ENCODE results near the gene FBXO9. TPM values are rescaled to one million over a fixed set of nuclear protein-coding genes. Genes with fewer than 3 reads are reported as not detected.

The FBXO9 gene
- polyA plus RNA-seq, 2 of the 4 experiments (the other 2 are of a cell fraction), result 32.1 to 67.6 TPM

DNA sequence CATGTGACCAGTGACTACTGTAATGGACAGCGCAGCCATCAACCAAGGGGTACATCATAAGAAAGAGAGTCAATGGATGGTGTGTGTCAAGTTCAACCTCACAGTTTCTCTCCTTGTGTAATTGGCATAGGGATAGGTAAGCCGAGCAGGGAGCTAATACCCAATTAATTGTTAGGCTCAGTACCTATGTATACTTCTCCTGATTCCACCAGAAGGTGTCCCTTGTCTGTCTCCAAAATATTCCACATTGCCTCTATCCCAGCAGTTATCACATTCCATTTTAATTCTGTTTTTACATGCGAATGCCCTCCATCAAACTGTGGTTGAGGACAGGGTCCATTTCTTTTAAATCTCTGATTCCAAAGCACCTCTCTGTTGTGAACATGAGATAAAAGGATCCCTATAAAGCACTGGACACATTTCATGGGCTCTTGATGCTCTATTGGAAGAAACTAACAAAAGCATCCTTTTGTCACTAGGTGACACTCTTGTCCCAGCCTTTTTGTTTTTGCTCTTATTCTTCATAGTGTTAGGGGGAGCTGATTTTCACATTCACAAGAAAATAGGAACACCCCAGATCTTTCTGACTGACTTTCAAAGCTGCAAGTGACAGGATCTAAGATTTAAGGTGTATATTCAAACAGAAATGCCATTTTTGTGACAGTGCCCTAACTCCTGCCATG is 38.9 kb downstream of the FBXO9 start:
- TF ChIP-seq RAD21 (conservative IDR thresholded peaks at IDR 0.05 in 1 of 2, IDR thresholded peaks at IDR 0.05 in 1 of 2) (peak; percentile 51 to 53; a peak in 4 of 5 replicates), EHF (CRISPR knock-in tag; IDR thresholded peaks at IDR 0.05) (no peak), RNF2 (IDR thresholded peaks at IDR 0.05; ENCODE audit: borderline replicate concordance, low read depth) (no peak), SMC3 (IDR thresholded peaks at IDR 0.05) (peak; percentile 37; the same call in 2 of the 3 replicates)
- TF ChIP-seq, protein P1, sequence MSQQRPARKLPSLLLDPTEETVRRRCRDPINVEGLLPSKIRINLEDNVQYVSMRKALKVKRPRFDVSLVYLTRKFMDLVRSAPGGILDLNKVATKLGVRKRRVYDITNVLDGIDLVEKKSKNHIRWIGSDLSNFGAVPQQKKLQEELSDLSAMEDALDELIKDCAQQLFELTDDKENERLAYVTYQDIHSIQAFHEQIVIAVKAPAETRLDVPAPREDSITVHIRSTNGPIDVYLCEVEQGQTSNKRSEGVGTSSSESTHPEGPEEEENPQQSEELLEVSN (IDR thresholded peaks at IDR 0.05; ENCODE audit: borderline replicate concordance, low read depth), result no peak
- TF ChIP-seq, protein P2, sequence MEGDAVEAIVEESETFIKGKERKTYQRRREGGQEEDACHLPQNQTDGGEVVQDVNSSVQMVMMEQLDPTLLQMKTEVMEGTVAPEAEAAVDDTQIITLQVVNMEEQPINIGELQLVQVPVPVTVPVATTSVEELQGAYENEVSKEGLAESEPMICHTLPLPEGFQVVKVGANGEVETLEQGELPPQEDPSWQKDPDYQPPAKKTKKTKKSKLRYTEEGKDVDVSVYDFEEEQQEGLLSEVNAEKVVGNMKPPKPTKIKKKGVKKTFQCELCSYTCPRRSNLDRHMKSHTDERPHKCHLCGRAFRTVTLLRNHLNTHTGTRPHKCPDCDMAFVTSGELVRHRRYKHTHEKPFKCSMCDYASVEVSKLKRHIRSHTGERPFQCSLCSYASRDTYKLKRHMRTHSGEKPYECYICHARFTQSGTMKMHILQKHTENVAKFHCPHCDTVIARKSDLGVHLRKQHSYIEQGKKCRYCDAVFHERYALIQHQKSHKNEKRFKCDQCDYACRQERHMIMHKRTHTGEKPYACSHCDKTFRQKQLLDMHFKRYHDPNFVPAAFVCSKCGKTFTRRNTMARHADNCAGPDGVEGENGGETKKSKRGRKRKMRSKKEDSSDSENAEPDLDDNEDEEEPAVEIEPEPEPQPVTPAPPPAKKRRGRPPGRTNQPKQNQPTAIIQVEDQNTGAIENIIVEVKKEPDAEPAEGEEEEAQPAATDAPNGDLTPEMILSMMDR (IDR thresholded peaks at IDR 0.05), result peak; percentile 36
- FAIRE-seq (no peak), DNase-seq (ENCODE audit: low read depth in 1 of 2, low spot score in 1 of 2) (peak in 1 of 2 experiments; percentile 22), ATAC-seq (peak; percentile 56 to 64; a peak in 3 of 6 replicates)
- ChIA-PET CTCF (interaction anchor here (0.6 to 1.9 kb wide), 5 partner anchors 11 to 417 kb away, joined by 3 to 15 read pairs (median 5); no protein-coding TSS in a partner anchor), POLR2A (no interaction called here)
- H3K9me3 ChIP-seq, result no peaks in the 10 kb centered on the region
- no peak overlapping the region for H3K4me3 ChIP-seq
- H3K27ac ChIP-seq, result no peak overlapping the region
- no peak overlapping the region for H3K4me2 ChIP-seq
- WGBS (ENCODE audit: missing lambda C conversion rate), result 76% methylated on average over 3 of the region's 3 CpGs
- no peaks in the 10 kb centered on the region for H3K4me1 ChIP-seq

DNA sequence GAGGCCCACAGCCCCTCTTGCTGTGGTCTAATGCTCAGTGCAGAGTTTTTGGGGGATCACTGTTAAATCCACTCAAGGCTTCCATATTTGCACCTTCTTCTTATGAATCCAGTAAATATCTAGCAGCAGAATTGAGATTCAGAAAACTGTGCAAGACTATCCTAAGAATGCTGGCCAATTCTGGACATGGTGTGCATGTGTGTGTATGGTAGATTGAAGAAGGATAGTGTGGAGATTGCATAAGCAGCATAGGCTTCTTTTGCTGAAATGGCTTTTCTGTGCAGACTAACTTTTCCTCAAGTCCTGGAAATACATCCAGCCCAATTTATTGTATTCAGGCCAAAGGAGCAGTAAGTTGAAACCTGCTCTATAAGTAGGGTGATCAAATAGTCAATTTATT is 39.7 kb downstream of the FBXO9 start:
- TF ChIP-seq GATA3 (IDR thresholded peaks at IDR 0.05; ENCODE audit: borderline replicate concordance) (no peak), HDAC2 (IDR thresholded peaks at IDR 0.05) (no peak), HOXB13 (CRISPR knock-in tag; IDR thresholded peaks at IDR 0.05; ENCODE audit: low read depth) (no peak), MAZ (IDR thresholded peaks at IDR 0.05; ENCODE audit: borderline replicate concordance, low read depth, low read length) (no peak), BHLHE40 (IDR thresholded peaks at IDR 0.05; ENCODE audit: low read depth, low read length) (no peak), KDM5A (IDR thresholded peaks at IDR 0.05) (no peak), TFCP2L1 (CRISPR knock-in tag; IDR thresholded peaks at IDR 0.05) (no peak)
- TF ChIP-seq, protein P3, sequence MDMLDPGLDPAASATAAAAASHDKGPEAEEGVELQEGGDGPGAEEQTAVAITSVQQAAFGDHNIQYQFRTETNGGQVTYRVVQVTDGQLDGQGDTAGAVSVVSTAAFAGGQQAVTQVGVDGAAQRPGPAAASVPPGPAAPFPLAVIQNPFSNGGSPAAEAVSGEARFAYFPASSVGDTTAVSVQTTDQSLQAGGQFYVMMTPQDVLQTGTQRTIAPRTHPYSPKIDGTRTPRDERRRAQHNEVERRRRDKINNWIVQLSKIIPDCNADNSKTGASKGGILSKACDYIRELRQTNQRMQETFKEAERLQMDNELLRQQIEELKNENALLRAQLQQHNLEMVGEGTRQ (IDR thresholded peaks at IDR 0.05), result no peak
- TF ChIP-seq, protein P4, sequence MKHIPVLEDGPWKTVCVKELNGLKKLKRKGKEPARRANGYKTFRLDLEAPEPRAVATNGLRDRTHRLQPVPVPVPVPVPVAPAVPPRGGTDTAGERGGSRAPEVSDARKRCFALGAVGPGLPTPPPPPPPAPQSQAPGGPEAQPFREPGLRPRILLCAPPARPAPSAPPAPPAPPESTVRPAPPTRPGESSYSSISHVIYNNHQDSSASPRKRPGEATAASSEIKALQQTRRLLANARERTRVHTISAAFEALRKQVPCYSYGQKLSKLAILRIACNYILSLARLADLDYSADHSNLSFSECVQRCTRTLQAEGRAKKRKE (CRISPR knock-in tag; IDR thresholded peaks at IDR 0.05; ENCODE audit: low read depth), result no peak
- TF ChIP-seq, protein P5, sequence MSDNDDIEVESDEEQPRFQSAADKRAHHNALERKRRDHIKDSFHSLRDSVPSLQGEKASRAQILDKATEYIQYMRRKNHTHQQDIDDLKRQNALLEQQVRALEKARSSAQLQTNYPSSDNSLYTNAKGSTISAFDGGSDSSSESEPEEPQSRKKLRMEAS (IDR thresholded peaks at IDR 0.05), result no peak
- TF ChIP-seq, protein P6, sequence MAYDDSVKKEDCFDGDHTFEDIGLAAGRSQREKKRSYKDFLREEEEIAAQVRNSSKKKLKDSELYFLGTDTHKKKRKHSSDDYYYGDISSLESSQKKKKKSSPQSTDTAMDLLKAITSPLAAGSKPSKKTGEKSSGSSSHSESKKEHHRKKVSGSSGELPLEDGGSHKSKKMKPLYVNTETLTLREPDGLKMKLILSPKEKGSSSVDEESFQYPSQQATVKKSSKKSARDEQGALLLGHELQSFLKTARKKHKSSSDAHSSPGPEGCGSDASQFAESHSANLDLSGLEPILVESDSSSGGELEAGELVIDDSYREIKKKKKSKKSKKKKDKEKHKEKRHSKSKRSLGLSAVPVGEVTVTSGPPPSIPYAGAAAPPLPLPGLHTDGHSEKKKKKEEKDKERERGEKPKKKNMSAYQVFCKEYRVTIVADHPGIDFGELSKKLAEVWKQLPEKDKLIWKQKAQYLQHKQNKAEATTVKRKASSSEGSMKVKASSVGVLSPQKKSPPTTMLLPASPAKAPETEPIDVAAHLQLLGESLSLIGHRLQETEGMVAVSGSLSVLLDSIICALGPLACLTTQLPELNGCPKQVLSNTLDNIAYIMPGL (CRISPR knock-in tag; IDR thresholded peaks at IDR 0.05; ENCODE audit: borderline replicate concordance), result no peak
- no peak for ATAC-seq
- DNase-seq (ENCODE audit: low read depth in 1 of 2, low spot score in 1 of 2), result no peak
- Histone ChIP-seq H3K4me2 (no peak overlapping the region), H3K27ac (no peak overlapping the region), H3K4me3 (no peak overlapping the region), H3K4me1 (no peaks in the 10 kb centered on the region), H3K9me3 (no peaks in the 10 kb centered on the region)
- no peak for FAIRE-seq
- POLR2A ChIA-PET, result no interaction called here
- CTCF ChIA-PET, result interaction anchor here (0.6 to 1.9 kb wide), 5 partner anchors 10 to 418 kb away, joined by 3 to 15 read pairs (median 5); no protein-coding TSS in a partner anchor
